Transverse colon (tissue), 3 donors: ENCODE results near the gene PSG4.
"Not testable (repeated sequence)": the region's sequence is repeated elsewhere in the genome, so short reads cannot be mapped to it uniquely, and the experiment has no call there.

Source experiments
- CTCF ChIP-seq, 5 experiments: fragments of 200-600 bp in 3 of 5; fragments of 450-650 bp in 2 of 5; sonication (generic) in 3 of 5; IDR thresholded peaks; 1 replicate in 2 of 5; 2 replicates in 3 of 5; pipeline ENCODE4 v1.5.1; 2016 to 2017; ENCODE audit warnings: antibody characterized with exemption in 5 of 5, inconsistent platforms in 3 of 5, mild to moderate bottlenecking in 2 of 5, moderate library complexity in 1 of 5
- POLR2A ChIP-seq: fragments of 450-650 bp; IDR thresholded peaks from one replicate; pipeline ENCODE4 v1.6.1; 2016; ENCODE audit warnings: antibody characterized with exemption, mild to moderate bottlenecking, moderate library complexity

- TF ChIP-seq CTCF (IDR thresholded peaks at IDR 0.05); POLR2A: not testable (repeated sequence)
Observed at GRCh38 chr19:43188092-43188491, 17.3 kb downstream of the PSG4 start.
